H9 (cell line): ENCODE data around the gene TOGARAM2. TPM values are rescaled to one million over a fixed set of nuclear protein-coding genes. Genes with fewer than 3 reads are reported as not detected.
A peak's percentile ranks its signal among the peaks of the same experiment; 100 is the strongest.

Experiments
- DNase-seq: peaks from one replicate; pipeline ENCODE4 v3.0.0-alpha.2; 2017
- H2AFZ ChIP-seq: one replicate; pipeline ENCODE4 v1.6.1; 2013; ENCODE audit warnings: mild to moderate bottlenecking, low read length, control low read depth, moderate library complexity
- H2AK5ac ChIP-seq: 2 replicates; pipeline ENCODE4 v1.6.1; 2013; ENCODE audit warnings: low read length, control low read depth, mixed read lengths; ENCODE audit not compliant: insufficient read length
- H2BK120ac ChIP-seq: one replicate; pipeline ENCODE4 v1.6.1; 2013; ENCODE audit warnings: low read depth, mild to moderate bottlenecking, low read length, control low read depth, inconsistent platforms; ENCODE audit not compliant: poor library complexity, severe bottlenecking
- H2BK12ac ChIP-seq: 2 replicates; pipeline ENCODE4 v1.6.1; 2013; ENCODE audit warnings: low read length, control low read depth, mixed read lengths, low read depth; ENCODE audit not compliant: insufficient read length
- H2BK15ac ChIP-seq: 2 replicates; pipeline ENCODE4 v1.6.1; 2013; ENCODE audit warnings: low read depth, low read length, control low read depth
- H2BK20ac ChIP-seq: one replicate; pipeline ENCODE4 v1.6.1; 2013; ENCODE audit warnings: low read depth, mild to moderate bottlenecking, low read length, control low read depth, inconsistent platforms; ENCODE audit not compliant: poor library complexity, severe bottlenecking
- H2BK5ac ChIP-seq: 2 replicates; pipeline ENCODE4 v1.6.1; 2013; ENCODE audit warnings: low read length, control low read depth, mixed read lengths; ENCODE audit not compliant: insufficient read length
- H3K14ac ChIP-seq: 2 replicates; pipeline ENCODE4 v1.6.1; 2013; ENCODE audit warnings: low read length, control low read depth; ENCODE audit not compliant: insufficient read depth
- H3K18ac ChIP-seq: 2 replicates; pipeline ENCODE4 v1.6.1; 2013; ENCODE audit warnings: low read depth, mild to moderate bottlenecking, mixed read lengths, low read length, control low read depth; ENCODE audit not compliant: insufficient read length
- H3K23ac ChIP-seq: 2 replicates; pipeline ENCODE4 v1.6.1; 2013; ENCODE audit warnings: low read length, control low read depth, mixed read lengths, low read depth; ENCODE audit not compliant: insufficient read length
- H3K23me2 ChIP-seq: 2 replicates; pipeline ENCODE4 v1.6.1; 2013; ENCODE audit warnings: low read depth, mild to moderate bottlenecking, mixed read lengths, low read length, control low read depth; ENCODE audit not compliant: insufficient read length, poor library complexity, severe bottlenecking
- H3K27ac ChIP-seq: 2 replicates; pipeline ENCODE4 v1.5.1; 2013; ENCODE audit warnings: low read length, control low read depth, mixed read lengths, low read depth; ENCODE audit not compliant: insufficient read length
- H3K27me3 ChIP-seq: 2 replicates; pipeline ENCODE4 v1.6.1; 2013; ENCODE audit warnings: low read length, control low read depth, inconsistent platforms; ENCODE audit not compliant: insufficient read depth
- H3K4ac ChIP-seq: 2 replicates; pipeline ENCODE4 v1.6.1; 2013; ENCODE audit warnings: low read depth, mild to moderate bottlenecking, control low read depth, inconsistent platforms, low read length, moderate library complexity
- H3K4me1 ChIP-seq: 2 replicates; pipeline ENCODE4 v1.6.1; 2013; ENCODE audit warnings: low read length, control low read depth, inconsistent platforms; ENCODE audit not compliant: insufficient read depth
- H3K4me2 ChIP-seq: 2 replicates; pipeline ENCODE4 v1.6.1; 2013; ENCODE audit warnings: low read length, control low read depth, mixed read lengths; ENCODE audit not compliant: insufficient read length, insufficient read depth
- H3K56ac ChIP-seq: 2 replicates; pipeline ENCODE4 v1.6.1; 2013; ENCODE audit warnings: low read depth, mild to moderate bottlenecking, mixed read lengths, low read length, control low read depth; ENCODE audit not compliant: insufficient read length
- H3K79me1 ChIP-seq: 2 replicates; pipeline ENCODE4 v1.6.1; 2013; ENCODE audit warnings: low read depth, mild to moderate bottlenecking, moderate library complexity, low read length, control low read depth, inconsistent platforms; ENCODE audit not compliant: insufficient read depth, poor library complexity, severe bottlenecking
- H3K79me2 ChIP-seq: 2 replicates; pipeline ENCODE4 v1.6.1; 2013; ENCODE audit warnings: low read length, control low read depth, inconsistent platforms; ENCODE audit not compliant: insufficient read depth
- H3K9ac ChIP-seq: 2 replicates; pipeline ENCODE4 v1.6.1; 2013; ENCODE audit warnings: low read length, control low read depth, mixed read lengths; ENCODE audit not compliant: insufficient read length; ENCODE audit errors: extremely low read depth
- H3K9me3 ChIP-seq: one replicate; pipeline ENCODE4 v1.6.1; 2013; ENCODE audit warnings: low read depth, low read length, inconsistent platforms; ENCODE audit not compliant: control insufficient read depth
- H3T11ph ChIP-seq: one replicate; pipeline ENCODE4 v1.6.1; 2013; ENCODE audit warnings: mild to moderate bottlenecking, low read length, control low read depth, inconsistent platforms
- H4K20me1 ChIP-seq: one replicate; pipeline ENCODE4 v1.6.1; 2013; ENCODE audit not compliant: control insufficient read depth, insufficient read length, insufficient read depth
- H4K5ac ChIP-seq: 2 replicates; pipeline ENCODE4 v1.6.1; 2013; ENCODE audit warnings: low read depth, mild to moderate bottlenecking, mixed read lengths, low read length, control low read depth; ENCODE audit not compliant: insufficient read length
- H4K8ac ChIP-seq: replicated peaks from 2 replicates; pipeline ENCODE4 v1.6.1; 2013; ENCODE audit warnings: low read length, control low read depth, mixed read lengths, low read depth; ENCODE audit not compliant: insufficient read length
- H4K91ac ChIP-seq: 2 replicates; pipeline ENCODE4 v1.6.1; 2013; ENCODE audit warnings: low read depth, mild to moderate bottlenecking, moderate library complexity, mixed read lengths, low read length, control low read depth; ENCODE audit not compliant: insufficient read length
- H3K27ac Mint-ChIP-seq, 3 experiments: 2 replicates in 2 of 3; 3 replicates in 1 of 3; pipeline ENCODE4 v1.8.0; 2020 to 2021; ENCODE audit warnings: mixed read lengths in 3 of 3, mild to moderate bottlenecking in 1 of 3, moderate library complexity in 1 of 3
- H3K27me3 Mint-ChIP-seq: 2 replicates; pipeline ENCODE4 v1.8.0; 2021; ENCODE audit warnings: low read depth, mild to moderate bottlenecking, moderate library complexity, mixed read lengths
- H3K36me3 Mint-ChIP-seq, 3 experiments: 2 replicates in 2 of 3; 3 replicates in 1 of 3; pipeline ENCODE4 v1.8.0; 2020 to 2021; ENCODE audit warnings: low read depth in 3 of 3, mixed read lengths in 3 of 3; ENCODE audit not compliant: insufficient read depth in 1 of 3
- H3K4me1 Mint-ChIP-seq, 2 experiments: 2 replicates each; pipeline ENCODE4 v1.8.0; 2020; ENCODE audit warnings: mixed read lengths in 2 of 2
- H3K4me3 Mint-ChIP-seq, 2 experiments: 2 replicates in 1 of 2; 3 replicates in 1 of 2; pipeline ENCODE4 v1.8.0; 2020 to 2021; ENCODE audit warnings: mild to moderate bottlenecking in 2 of 2, mixed read lengths in 2 of 2, moderate library complexity in 1 of 2
- H3K9me3 Mint-ChIP-seq, 2 experiments: 2 replicates in 1 of 2; 3 replicates in 1 of 2; pipeline ENCODE4 v1.8.0; 2020; ENCODE audit warnings: mild to moderate bottlenecking in 2 of 2, mixed read lengths in 2 of 2, moderate library complexity in 1 of 2
- whole genome bisulfite sequencing: extraction: QIAGEN DNeasy Blood & Tissue Kit; methylation state at CpG from one replicate; pipeline ENCODE4 v1.1.7; 2013; ENCODE audit warnings: missing lambda C conversion rate, low lambda C conversion rate, mixed read lengths; ENCODE audit not compliant: insufficient read length; ENCODE audit errors: extremely low coverage; 5-methylcytosine and 5-hydroxymethylcytosine counted together
- total RNA-seq: library from RNA; stranded (reverse); gene quantifications from 2 replicates; pipeline ENCODE4 v1.2.1, GENCODE V29; 2021
- TF ChIP-seq, protein P1 (sequence below): fragments of 200-600 bp; sonication (generic); conservative IDR thresholded peaks from 3 replicates; pipeline ENCODE4 v1.8.0; 2021; ENCODE audit warnings: antibody characterized with exemption, mild to moderate bottlenecking

TOGARAM2 gene
- total RNA-seq, 1 experiment from 2014 or later, result 0.83 TPM

DNA sequence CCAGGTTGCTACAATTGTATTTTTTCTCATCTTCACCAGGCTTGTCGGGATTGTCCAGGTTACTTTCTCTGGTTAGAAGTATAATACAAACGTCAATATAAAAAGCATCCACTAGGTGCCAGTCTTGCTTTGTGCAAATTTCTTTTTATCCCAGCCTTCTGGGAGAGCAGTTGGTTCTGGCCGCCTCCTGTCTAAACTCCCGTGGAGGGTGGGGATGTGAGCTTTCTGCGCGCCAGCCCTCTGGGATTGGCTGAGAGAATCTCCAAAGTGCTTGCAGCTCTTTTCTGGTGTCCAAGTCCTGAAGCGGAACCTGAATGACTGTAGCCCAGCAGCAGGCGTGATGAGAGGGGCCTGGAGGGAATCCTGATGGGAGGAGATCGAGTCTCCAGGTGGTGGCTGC is 22.4 kb upstream of the TOGARAM2 start:
- H3K9me3 ChIP-seq, result no peaks in the 10 kb centered on the region
- no peaks in the 10 kb centered on the region for H3K23me2 ChIP-seq
- no peak overlapping the region for H4K8ac ChIP-seq
- H2BK15ac ChIP-seq, result no peak overlapping the region
- no peaks in the 10 kb centered on the region for H3K79me2 ChIP-seq
- H3K4ac ChIP-seq, result no peak overlapping the region
- TF ChIP-seq, protein P1, sequence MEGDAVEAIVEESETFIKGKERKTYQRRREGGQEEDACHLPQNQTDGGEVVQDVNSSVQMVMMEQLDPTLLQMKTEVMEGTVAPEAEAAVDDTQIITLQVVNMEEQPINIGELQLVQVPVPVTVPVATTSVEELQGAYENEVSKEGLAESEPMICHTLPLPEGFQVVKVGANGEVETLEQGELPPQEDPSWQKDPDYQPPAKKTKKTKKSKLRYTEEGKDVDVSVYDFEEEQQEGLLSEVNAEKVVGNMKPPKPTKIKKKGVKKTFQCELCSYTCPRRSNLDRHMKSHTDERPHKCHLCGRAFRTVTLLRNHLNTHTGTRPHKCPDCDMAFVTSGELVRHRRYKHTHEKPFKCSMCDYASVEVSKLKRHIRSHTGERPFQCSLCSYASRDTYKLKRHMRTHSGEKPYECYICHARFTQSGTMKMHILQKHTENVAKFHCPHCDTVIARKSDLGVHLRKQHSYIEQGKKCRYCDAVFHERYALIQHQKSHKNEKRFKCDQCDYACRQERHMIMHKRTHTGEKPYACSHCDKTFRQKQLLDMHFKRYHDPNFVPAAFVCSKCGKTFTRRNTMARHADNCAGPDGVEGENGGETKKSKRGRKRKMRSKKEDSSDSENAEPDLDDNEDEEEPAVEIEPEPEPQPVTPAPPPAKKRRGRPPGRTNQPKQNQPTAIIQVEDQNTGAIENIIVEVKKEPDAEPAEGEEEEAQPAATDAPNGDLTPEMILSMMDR, result peak; percentile 78
- H3K18ac ChIP-seq, result no peak overlapping the region
- no peaks in the 10 kb centered on the region for H3K79me1 ChIP-seq
- H4K5ac ChIP-seq, result no peak overlapping the region
- WGBS, result no CpG with 5 or more reads among the region's 9 CpGs
- Mint-ChIP-seq H3K4me3 (no peak overlapping the region), H3K36me3 (no peaks in the 10 kb centered on the region), H3K4me1 (peaks cover 12 to 28% of the 10 kb centered on the region in 2 experiments), H3K9me3 (no peaks in the 10 kb centered on the region), H3K27me3 (no peaks in the 10 kb centered on the region), H3K27ac (no peak overlapping the region)
- H2BK5ac ChIP-seq, result no peak overlapping the region
- no peak overlapping the region for H3K14ac ChIP-seq
- H3K9ac ChIP-seq, result no peak overlapping the region
- H3K56ac ChIP-seq, result no peak overlapping the region
- H3K4me2 ChIP-seq, result no peak overlapping the region
- no peak overlapping the region for H2AK5ac ChIP-seq
- no peak overlapping the region for H3T11ph ChIP-seq
- no peak overlapping the region for H2BK120ac ChIP-seq
- H4K20me1 ChIP-seq, result no peaks in the 10 kb centered on the region
- H4K91ac ChIP-seq, result no peak overlapping the region
- H3K27ac ChIP-seq, result no peak overlapping the region
- H3K4me1 ChIP-seq, result no peaks in the 10 kb centered on the region; the same call in 1 of the 2 replicates
- no peak overlapping the region for H2BK12ac ChIP-seq
- H2BK20ac ChIP-seq, result no peak overlapping the region
- no peak overlapping the region for H2AFZ ChIP-seq
- DNase-seq, result peak; percentile 71
- no peaks in the 10 kb centered on the region for H3K27me3 ChIP-seq
- no peak overlapping the region for H3K23ac ChIP-seq
